Peyer's patch (tissue), 4 donors: ENCODE measurements around the gene GZMH.

Experiments
- POLR2A ChIP-seq, 2 donors: fragments of 450-650 bp; IDR thresholded peaks; one replicate each; pipeline ENCODE4 v1.5.1; 2017; ENCODE audit warnings: antibody characterized with exemption in 2 of 2, mild to moderate bottlenecking in 2 of 2, moderate library complexity in 2 of 2
- TF ChIP-seq, protein P1 (sequence below), 6 experiments: fragments of 450-650 bp in 4 of 6; fragments of 200-600 bp in 2 of 6; sonication (generic) in 1 of 6; IDR thresholded peaks; one replicate each; pipeline ENCODE4 v1.5.1; 2017 to 2019; ENCODE audit warnings: antibody characterized with exemption in 6 of 6, mild to moderate bottlenecking in 3 of 6, moderate library complexity in 1 of 6

- no peak for TF ChIP-seq POLR2A (IDR thresholded peaks at IDR 0.05)
- TF ChIP-seq, protein P1, sequence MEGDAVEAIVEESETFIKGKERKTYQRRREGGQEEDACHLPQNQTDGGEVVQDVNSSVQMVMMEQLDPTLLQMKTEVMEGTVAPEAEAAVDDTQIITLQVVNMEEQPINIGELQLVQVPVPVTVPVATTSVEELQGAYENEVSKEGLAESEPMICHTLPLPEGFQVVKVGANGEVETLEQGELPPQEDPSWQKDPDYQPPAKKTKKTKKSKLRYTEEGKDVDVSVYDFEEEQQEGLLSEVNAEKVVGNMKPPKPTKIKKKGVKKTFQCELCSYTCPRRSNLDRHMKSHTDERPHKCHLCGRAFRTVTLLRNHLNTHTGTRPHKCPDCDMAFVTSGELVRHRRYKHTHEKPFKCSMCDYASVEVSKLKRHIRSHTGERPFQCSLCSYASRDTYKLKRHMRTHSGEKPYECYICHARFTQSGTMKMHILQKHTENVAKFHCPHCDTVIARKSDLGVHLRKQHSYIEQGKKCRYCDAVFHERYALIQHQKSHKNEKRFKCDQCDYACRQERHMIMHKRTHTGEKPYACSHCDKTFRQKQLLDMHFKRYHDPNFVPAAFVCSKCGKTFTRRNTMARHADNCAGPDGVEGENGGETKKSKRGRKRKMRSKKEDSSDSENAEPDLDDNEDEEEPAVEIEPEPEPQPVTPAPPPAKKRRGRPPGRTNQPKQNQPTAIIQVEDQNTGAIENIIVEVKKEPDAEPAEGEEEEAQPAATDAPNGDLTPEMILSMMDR (IDR thresholded peaks at IDR 0.05) = no peak
These were observed 52.7 kb downstream of the GZMH start for GRCh38 chr14:24556756-24557155.
